ENCODE measurements around the gene DLG2. TPM values are rescaled to one million over a fixed set of nuclear protein-coding genes. Genes with fewer than 3 reads are reported as not detected.

The DLG2 gene
- total and polyA plus RNA-seq, 9 of the 15 experiments (the other 6 are each of a cell fraction or from before 2014, with no cell fraction given), result 0.52 to 1.6 (median 0.95) TPM

DNA sequence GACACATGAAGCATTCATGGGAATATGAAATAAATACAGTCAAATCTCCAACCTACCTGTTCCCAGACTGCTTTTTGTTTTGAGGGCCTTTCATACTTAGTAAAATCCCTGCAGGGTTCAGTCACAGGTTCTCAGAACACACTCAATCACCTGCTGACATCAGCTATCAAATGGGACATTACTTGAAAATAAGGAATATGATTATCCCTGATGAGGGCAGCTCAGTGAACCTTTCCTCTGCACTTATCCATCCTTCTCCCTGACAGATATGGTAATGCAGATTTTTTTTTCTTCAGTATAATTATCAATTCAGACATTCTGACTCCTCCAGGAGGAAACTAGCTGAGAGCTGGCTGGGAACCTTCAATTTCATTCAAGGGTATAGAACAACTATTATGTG lies 1213.6 kb downstream of the DLG2 start (continued):
- TF ChIP-seq CCNT2 (IDR thresholded peaks at IDR 0.05; ENCODE audit: borderline replicate concordance, extremely low read depth, insufficient read length, low read depth, low read length) (no peak), PCBP2 (IDR thresholded peaks at IDR 0.05; ENCODE audit: low read depth, low read length, poor library complexity, severe bottlenecking) (no peak), ZNF431 (CRISPR knock-in tag; IDR thresholded peaks at IDR 0.05) (no peak), SIX5 (IDR thresholded peaks at IDR 0.05; ENCODE audit: borderline replicate concordance in 1 of 2, insufficient read depth in 1 of 2, low read depth in 1 of 2, low read length in 2 of 2) (no peak), IRF2 (CRISPR knock-in tag; IDR thresholded peaks at IDR 0.05) (no peak)
- TF ChIP-seq, protein P1, sequence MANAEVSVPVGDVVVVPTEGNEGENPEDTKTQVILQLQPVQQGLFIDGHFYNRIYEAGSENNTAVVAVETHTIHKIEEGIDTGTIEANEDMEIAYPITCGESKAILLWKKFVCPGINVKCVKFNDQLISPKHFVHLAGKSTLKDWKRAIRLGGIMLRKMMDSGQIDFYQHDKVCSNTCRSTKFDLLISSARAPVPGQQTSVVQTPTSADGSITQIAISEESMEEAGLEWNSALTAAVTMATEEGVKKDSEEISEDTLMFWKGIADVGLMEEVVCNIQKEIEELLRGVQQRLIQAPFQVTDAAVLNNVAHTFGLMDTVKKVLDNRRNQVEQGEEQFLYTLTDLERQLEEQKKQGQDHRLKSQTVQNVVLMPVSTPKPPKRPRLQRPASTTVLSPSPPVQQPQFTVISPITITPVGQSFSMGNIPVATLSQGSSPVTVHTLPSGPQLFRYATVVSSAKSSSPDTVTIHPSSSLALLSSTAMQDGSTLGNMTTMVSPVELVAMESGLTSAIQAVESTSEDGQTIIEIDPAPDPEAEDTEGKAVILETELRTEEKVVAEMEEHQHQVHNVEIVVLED (CRISPR knock-in tag; IDR thresholded peaks at IDR 0.05), result no peak

DNA sequence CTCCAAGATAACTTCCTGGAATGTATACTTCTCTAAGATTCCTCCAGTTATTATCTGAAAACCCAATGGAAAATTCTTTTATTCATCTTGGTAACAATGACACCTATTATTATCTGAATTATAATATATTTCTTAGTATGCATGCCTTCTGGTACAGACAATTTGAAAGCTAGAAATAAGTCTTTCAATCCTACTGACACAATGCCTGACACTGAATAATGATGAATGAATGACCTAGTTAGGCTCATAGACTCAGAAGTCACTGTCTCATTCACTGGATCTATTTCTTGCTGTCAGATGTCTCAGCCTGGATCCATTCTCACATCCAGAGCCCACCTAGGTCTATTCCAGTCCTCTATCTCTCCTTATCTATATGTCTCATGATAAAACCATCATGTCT lies 1214.3 kb downstream of the DLG2 start:
- ATAC-seq (no peak), FAIRE-seq (no peak), DNase-seq (ENCODE audit: extremely low read depth in 1 of 4, low spot score in 3 of 4) (no peak)
- no peaks in the 10 kb centered on the region for H3K79me2 ChIP-seq (ENCODE audit: control insufficient read depth, insufficient read depth, low read length)
- no peaks in the 10 kb centered on the region for H3K36me3 ChIP-seq (ENCODE audit: control insufficient read depth, insufficient read depth, low read length)
- H3K27me3 ChIP-seq (ENCODE audit: control insufficient read depth in 2 of 2, insufficient read depth in 2 of 2, low read length in 2 of 2), result no peaks in the 10 kb centered on the region
- no TSS peak for BruUV-seq (replicated peaks)
- no peaks in the 10 kb centered on the region for H3K9me1 ChIP-seq (ENCODE audit: control insufficient read depth, insufficient read depth, low read length)
- H3K9me3 ChIP-seq (replicated peaks; ENCODE audit: control insufficient read depth, insufficient read depth, low read depth, low read length), result no peaks in the 10 kb centered on the region
- no peaks in the 10 kb centered on the region for H3K4me1 ChIP-seq (replicated peaks in 1 of 2; ENCODE audit: control insufficient read depth in 2 of 2, insufficient read depth in 2 of 2, low read length in 2 of 2)
- H3K4me3 ChIP-seq, result no peak overlapping the region
- no peak overlapping the region for H3K4me2 ChIP-seq (ENCODE audit: insufficient read depth, low read length)
- H4K20me1 ChIP-seq (replicated peaks; ENCODE audit: control insufficient read depth, insufficient read depth, low read length), result no peaks in the 10 kb centered on the region
- in situ Hi-C loops (cut with MboI), result no loop called here
- H2AFZ ChIP-seq (ENCODE audit: low read depth, low read length), result no peak overlapping the region
- H3K27ac ChIP-seq (ENCODE audit: extremely low read depth, low read depth, low read length), result no peak overlapping the region
- no peak overlapping the region for H3K9ac ChIP-seq (ENCODE audit: insufficient read depth in 1 of 2, low read depth in 2 of 2, low read length in 2 of 2)
- intact Hi-C loops (cut with micrococcal nuclease), result no loop called here
- CTCF ChIA-PET (ENCODE audit: low intra/inter-chr PET ratio), result no interaction called here
- POLR2A ChIA-PET, result no interaction called here
- no peak for TF ChIP-seq ZNF217 (CRISPR knock-in tag; IDR thresholded peaks at IDR 0.05)
- no peak for TF ChIP-seq ZNF584 (CRISPR knock-in tag; IDR thresholded peaks at IDR 0.05; ENCODE audit: low read depth)
- TF ChIP-seq CEBPG (CRISPR knock-in tag; IDR thresholded peaks at IDR 0.05), result no peak
- TF ChIP-seq CEBPG (tag; conservative IDR thresholded peaks at IDR 0.05 in 1 of 2, IDR thresholded peaks at IDR 0.05 in 1 of 2), result no peak
- no peak for TF ChIP-seq CREM (IDR thresholded peaks at IDR 0.05; ENCODE audit: low read depth)
- TF ChIP-seq ZNF316 (IDR thresholded peaks at IDR 0.05), result no peak
- no peak for TF ChIP-seq ZNF197 (CRISPR knock-in tag; IDR thresholded peaks at IDR 0.05; ENCODE audit: low read depth)
- TF ChIP-seq, protein P2, sequence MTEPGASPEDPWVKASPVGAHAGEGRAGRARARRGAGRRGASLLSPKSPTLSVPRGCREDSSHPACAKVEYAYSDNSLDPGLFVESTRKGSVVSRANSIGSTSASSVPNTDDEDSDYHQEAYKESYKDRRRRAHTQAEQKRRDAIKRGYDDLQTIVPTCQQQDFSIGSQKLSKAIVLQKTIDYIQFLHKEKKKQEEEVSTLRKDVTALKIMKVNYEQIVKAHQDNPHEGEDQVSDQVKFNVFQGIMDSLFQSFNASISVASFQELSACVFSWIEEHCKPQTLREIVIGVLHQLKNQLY (CRISPR knock-in tag; conservative IDR thresholded peaks at IDR 0.05), result no peak
- TF ChIP-seq TAF7 (tag; IDR thresholded peaks at IDR 0.05), result no peak
- TF ChIP-seq PTTG1 (tag; IDR thresholded peaks at IDR 0.05; ENCODE audit: low read depth), result no peak
- no peak for TF ChIP-seq U2AF2 (optimal IDR thresholded peaks at IDR 0.05; ENCODE audit: low read depth, low read length)
- no peak for TF ChIP-seq NR1H2 (CRISPR knock-in tag; IDR thresholded peaks at IDR 0.05)
- TF ChIP-seq CHCHD3 (CRISPR knock-in tag; IDR thresholded peaks at IDR 0.05), result no peak
- TF ChIP-seq DIDO1 (tag; IDR thresholded peaks at IDR 0.05; ENCODE audit: low read depth), result no peak

Measured in K562 (cell line).